Subcutaneous adipose tissue (tissue), 4 donors: ENCODE measurements around the gene ALDH4A1. TPM values are rescaled to one million over a fixed set of nuclear protein-coding genes. Genes with fewer than 3 reads are reported as not detected.

Experiments
- total RNA-seq, 4 donors: library from RNA; depleted of rRNA; stranded (reverse); fragments of >200 nt; gene quantifications; one replicate each; pipeline ENCODE4 v1.1.0, GENCODE V29; 2016
- TF ChIP-seq, protein P1 (sequence below): fragments of 450-650 bp; IDR thresholded peaks from one replicate; pipeline ENCODE4 v1.5.1; 2016; ENCODE audit warnings: low read depth, mild to moderate bottlenecking, control low read depth, antibody characterized with exemption, moderate library complexity

The ALDH4A1 gene
- total RNA-seq, 4 donors from 2014 or later: 24.1 to 167 (median 49.8) TPM

DNA sequence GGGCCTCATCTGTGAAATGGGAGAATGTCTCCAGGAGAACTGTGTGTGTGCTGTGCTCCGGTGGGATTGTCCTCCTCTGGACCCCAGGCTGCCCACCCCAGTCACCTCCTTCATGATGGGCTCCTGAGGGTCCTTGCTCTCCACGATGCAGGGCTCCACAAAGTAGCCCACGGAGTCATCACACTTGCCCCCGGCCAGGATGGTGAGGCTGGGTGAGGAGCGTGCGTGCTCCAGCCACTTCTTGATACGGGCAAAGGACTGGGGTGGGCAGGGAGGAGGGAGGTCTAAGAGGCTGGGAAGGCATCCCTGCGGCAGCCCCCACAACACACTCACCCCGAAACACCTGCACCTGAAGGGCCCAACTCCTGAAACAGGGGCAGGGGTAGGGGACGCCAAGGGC is 26.1 kb downstream of the ALDH4A1 start:
- TF ChIP-seq, protein P1, sequence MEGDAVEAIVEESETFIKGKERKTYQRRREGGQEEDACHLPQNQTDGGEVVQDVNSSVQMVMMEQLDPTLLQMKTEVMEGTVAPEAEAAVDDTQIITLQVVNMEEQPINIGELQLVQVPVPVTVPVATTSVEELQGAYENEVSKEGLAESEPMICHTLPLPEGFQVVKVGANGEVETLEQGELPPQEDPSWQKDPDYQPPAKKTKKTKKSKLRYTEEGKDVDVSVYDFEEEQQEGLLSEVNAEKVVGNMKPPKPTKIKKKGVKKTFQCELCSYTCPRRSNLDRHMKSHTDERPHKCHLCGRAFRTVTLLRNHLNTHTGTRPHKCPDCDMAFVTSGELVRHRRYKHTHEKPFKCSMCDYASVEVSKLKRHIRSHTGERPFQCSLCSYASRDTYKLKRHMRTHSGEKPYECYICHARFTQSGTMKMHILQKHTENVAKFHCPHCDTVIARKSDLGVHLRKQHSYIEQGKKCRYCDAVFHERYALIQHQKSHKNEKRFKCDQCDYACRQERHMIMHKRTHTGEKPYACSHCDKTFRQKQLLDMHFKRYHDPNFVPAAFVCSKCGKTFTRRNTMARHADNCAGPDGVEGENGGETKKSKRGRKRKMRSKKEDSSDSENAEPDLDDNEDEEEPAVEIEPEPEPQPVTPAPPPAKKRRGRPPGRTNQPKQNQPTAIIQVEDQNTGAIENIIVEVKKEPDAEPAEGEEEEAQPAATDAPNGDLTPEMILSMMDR: no peak

- TF ChIP-seq, protein P1: no peak
Observed at GRCh38 chr1:18875796-18876128, 26.6 kb downstream of the ALDH4A1 start.

- TF ChIP-seq, protein P1: no peak
Observed at GRCh38 chr1:18875107-18875795, 27.1 kb downstream of the ALDH4A1 start.

- TF ChIP-seq, protein P1: no peak
Observed at GRCh38 chr1:18874600-18874999, 27.8 kb downstream of the ALDH4A1 start.

DNA sequence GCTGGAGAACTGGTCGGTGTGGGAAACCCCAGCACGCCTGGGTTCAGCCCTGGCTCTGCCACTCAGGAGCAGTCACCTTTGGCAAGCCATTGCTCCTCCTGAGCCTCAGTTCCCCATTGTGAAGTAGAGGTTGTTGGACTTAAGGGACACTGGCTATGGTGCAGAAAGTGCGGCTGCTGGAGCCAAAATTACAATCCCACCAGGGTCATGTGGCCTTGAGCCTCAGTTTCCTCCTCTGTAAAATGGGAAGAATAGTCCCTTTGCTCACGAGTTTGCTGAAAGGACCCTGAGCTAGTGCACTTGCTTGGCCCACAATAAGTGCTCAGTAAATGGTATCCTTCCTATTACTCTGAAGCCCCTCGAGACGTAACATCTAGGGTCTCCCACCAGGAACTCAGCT is 28.3 kb downstream of the ALDH4A1 start:
- TF ChIP-seq, protein P1: no peak

- TF ChIP-seq, protein P1: no peak
Observed at GRCh38 chr1:18872071-18872611, 30.2 kb downstream of the ALDH4A1 start.

GRCh38 chr1:18871401-18872070 is 30.8 kb downstream of the ALDH4A1 start:
- TF ChIP-seq, protein P1: no peak
